ENCODE data around the gene PLA2G12A. TPM values are rescaled to one million over a fixed set of nuclear protein-coding genes. Genes with fewer than 3 reads are reported as not detected.
A peak's percentile ranks its signal among the peaks of the same experiment; 100 is the strongest.

PLA2G12A gene
- 10 to 100 TPM; 41.0 to 50.8 TPM for total RNA-seq
- long read RNA-seq, full-length matches to known transcripts: 47 of 50 reads
- long read RNA-seq, partial matches to known transcripts: 0 of 50 reads
- long read RNA-seq, other reads (novel, unspliced or antisense): 3 of 50 reads

- intact Hi-C loops (cut with DNase I, micrococcal nuclease): no loop called here
- DNase-seq: peak; percentile 85 to 90
- ATAC-seq: peak; percentile 94
Observed at GRCh38 chr4:109729718-109730618, at the start of gene PLA2G12A. Gene PLA2G12A, minus strand, starts transcription at chr4:109730070. Its CDS starts 261 bp downstream, at chr4:109729809.

GRCh38 chr4:109764789-109765402, 35.0 kb upstream of the PLA2G12A start:
- intact Hi-C loops (cut with DNase I, micrococcal nuclease): no loop called here
- no peak for DNase-seq
- no peak for ATAC-seq

GRCh38 chr4:109764376-109764775, 34.5 kb upstream of the PLA2G12A start:
- DNase-seq (no peak), ATAC-seq (no peak)
- intact Hi-C loops (cut with DNase I, micrococcal nuclease): no loop called here

- DNase-seq (no peak), ATAC-seq (no peak)
- intact Hi-C loops (cut with DNase I, micrococcal nuclease): no loop called here
Observed at GRCh38 chr4:109760682-109761081, 30.8 kb upstream of the PLA2G12A start.

- DNase-seq (no peak), ATAC-seq (no peak)
- intact Hi-C loops (cut with DNase I, micrococcal nuclease): no loop called here
Observed at GRCh38 chr4:109755656-109756055, 25.8 kb upstream of the PLA2G12A start.

- ATAC-seq: peak; percentile 29
Observed at GRCh38 chr4:109754093-109754857, 24.4 kb upstream of the PLA2G12A start.

GRCh38 chr4:109752525-109752924, 22.7 kb upstream of the PLA2G12A start:
- ATAC-seq: no peak
- DNase-seq: no peak
- intact Hi-C loops (cut with DNase I, micrococcal nuclease): no loop called here

More at GRCh38 chr4:109754093-109754857, 24.4 kb upstream of the PLA2G12A start:
- intact Hi-C loops (cut with DNase I, micrococcal nuclease): no loop called here
- DNase-seq: no peak

- DNase-seq: no peak
- ATAC-seq: no peak
- intact Hi-C loops (cut with DNase I, micrococcal nuclease): no loop called here
Observed at GRCh38 chr4:109751852-109752251, 22.0 kb upstream of the PLA2G12A start.

- no peak for DNase-seq
- intact Hi-C loops (cut with DNase I, micrococcal nuclease): no loop called here
- ATAC-seq: no peak
Observed at GRCh38 chr4:109750652-109751244, 20.9 kb upstream of the PLA2G12A start.

GRCh38 chr4:109749388-109750082, 19.7 kb upstream of the PLA2G12A start:
- intact Hi-C loops (cut with DNase I, micrococcal nuclease): no loop called here
- ATAC-seq (no peak), DNase-seq (no peak)

- no peak for ATAC-seq
- intact Hi-C loops (cut with DNase I, micrococcal nuclease): no loop called here
- no peak for DNase-seq
Observed at GRCh38 chr4:109748114-109748513, 18.2 kb upstream of the PLA2G12A start.

- DNase-seq (no peak), ATAC-seq (peak; percentile 17)
- intact Hi-C loops (cut with DNase I, micrococcal nuclease): no loop called here
Observed at GRCh38 chr4:109746728-109747127, 16.9 kb upstream of the PLA2G12A start.

GRCh38 chr4:109745830-109746229, 16.0 kb upstream of the PLA2G12A start:
- ATAC-seq (no peak), DNase-seq (no peak)
- intact Hi-C loops (cut with DNase I, micrococcal nuclease): no loop called here

- intact Hi-C loops (cut with DNase I, micrococcal nuclease): no loop called here
- ATAC-seq (no peak), DNase-seq (no peak)
Observed at GRCh38 chr4:109739547-109739946, 9.7 kb upstream of the PLA2G12A start.

GRCh38 chr4:109738104-109738872, 8.4 kb upstream of the PLA2G12A start:
- ATAC-seq: no peak
- DNase-seq: no peak
- intact Hi-C loops (cut with DNase I, micrococcal nuclease): no loop called here

- DNase-seq (peak; percentile 24 to 36), ATAC-seq (peak; percentile 90)
- intact Hi-C loops (cut with DNase I, micrococcal nuclease): no loop called here
Observed at GRCh38 chr4:109735566-109736365, 5.9 kb upstream of the PLA2G12A start.

- no peak for DNase-seq
- intact Hi-C loops (cut with DNase I, micrococcal nuclease): no loop called here
- ATAC-seq: no peak
Observed at GRCh38 chr4:109733728-109734127, 3.9 kb upstream of the PLA2G12A start.
